OCI-LY1 (cell line): ENCODE results near the gene RAB8B.

ENCODE experiments used
- CTCF ChIP-seq: fragments of 200-600 bp; sonication (generic), shearing (Covaris generic); IDR thresholded peaks from 2 replicates; pipeline ENCODE4 v1.5.1; 2017; ENCODE audit warnings: mild to moderate bottlenecking, antibody characterized with exemption, low read length, moderate library complexity, mixed read lengths
- EZH2 ChIP-seq: fragments of 200-600 bp; sonication (generic), shearing (Covaris generic); IDR thresholded peaks from 2 replicates; pipeline ENCODE4 v1.8.0; 2017; ENCODE audit warnings: borderline replicate concordance, mixed run types, mild to moderate bottlenecking, antibody characterized with exemption, low read length, moderate library complexity, mixed read lengths

GRCh38 chr15:63292241-63292640 is 102.8 kb downstream of the RAB8B start:
- TF ChIP-seq CTCF (no peak), EZH2 (no peak)
